Caco-2 (cell line): ENCODE results near the gene CALML3. TPM values are rescaled to one million over a fixed set of nuclear protein-coding genes. Genes with fewer than 3 reads are reported as not detected.

Experiments used
- BruUV-seq: library from RNA; stranded (reverse); fragments of 400-500 nt; replicated peaks from 2 replicates; lab custom pipeline; 2021; lab: Mats Ljungman, UMichigan
- CTCF ChIA-PET: fragments of 300-600 bp; sonication (Branson Sonifier 250); formaldehyde crosslinking; loops from one replicate; lab custom pipeline; 2022; ENCODE audit warnings: antibody characterized with exemption; lab: Charles Lee
- POLR2A ChIA-PET: fragments of 300-600 bp; sonication (Branson Sonifier 250); formaldehyde crosslinking; loops from one replicate; lab custom pipeline; 2022; ENCODE audit warnings: antibody characterized with exemption; lab: Charles Lee
- DNase-seq, 2 experiments: peaks; one replicate each; pipeline versions ENCODE4 v3.0.0 to v3.0.0-alpha.2; 2020 to 2022
- H3K27me3 ChIP-seq: replicated peaks from 2 replicates; pipeline ENCODE4 v1.6.0; 2011; ENCODE audit warnings: low read length; ENCODE audit not compliant: control insufficient read depth, insufficient read depth
- H3K36me3 ChIP-seq: 2 replicates; pipeline ENCODE4 v1.5.1; 2011; ENCODE audit warnings: low read length; ENCODE audit not compliant: control insufficient read depth, insufficient read depth
- H3K4me1 ChIP-seq: fragments of 250-450 bp; sonication (Bioruptor Pico); 2 replicates; pipeline ENCODE4 v1.5.1; 2020; ENCODE audit warnings: mild to moderate bottlenecking
- H3K4me3 ChIP-seq: 2 replicates; pipeline ENCODE4 v1.5.1; 2011; ENCODE audit warnings: low read depth, mild to moderate bottlenecking, control low read depth, low read length
- H3K9me3 ChIP-seq: fragments of 250-450 bp; sonication (Bioruptor Pico); 2 replicates; pipeline ENCODE4 v1.5.1; 2020; ENCODE audit warnings: mild to moderate bottlenecking, moderate library complexity
- H3K27ac Mint-ChIP-seq: one replicate; pipeline ENCODE4 v1.8.0; 2022; ENCODE audit warnings: mixed read lengths; ENCODE audit not compliant: unreplicated experiment
- H3K27me3 Mint-ChIP-seq: one replicate; pipeline ENCODE4 v1.8.0; 2022; ENCODE audit warnings: mixed read lengths; ENCODE audit not compliant: insufficient read depth, unreplicated experiment
- H3K36me3 Mint-ChIP-seq: one replicate; pipeline ENCODE4 v1.8.0; 2022; ENCODE audit warnings: mild to moderate bottlenecking, mixed read lengths; ENCODE audit not compliant: insufficient read depth, unreplicated experiment
- H3K4me1 Mint-ChIP-seq: one replicate; pipeline ENCODE4 v1.8.0; 2022; ENCODE audit warnings: low read depth, mixed read lengths; ENCODE audit not compliant: unreplicated experiment
- H3K4me3 Mint-ChIP-seq: one replicate; pipeline ENCODE4 v1.8.0; 2022; ENCODE audit warnings: mild to moderate bottlenecking, moderate library complexity, mixed read lengths; ENCODE audit not compliant: unreplicated experiment
- H3K9me3 Mint-ChIP-seq: one replicate; pipeline ENCODE4 v1.8.0; 2022; ENCODE audit warnings: mixed read lengths; ENCODE audit not compliant: unreplicated experiment
- CTCF ChIP-seq, 2 experiments: fragments of 200-600 bp in 1 of 2; IDR thresholded peaks; 1 replicate in 1 of 2; 2 replicates in 1 of 2; pipeline versions ENCODE4 v1.5.1 to v1.8.0; 2011 to 2022; ENCODE audit warnings: antibody characterized with exemption in 1 of 2, control low read depth in 1 of 2, inconsistent platforms in 1 of 2, low read depth in 1 of 2, low read length in 1 of 2, mild to moderate bottlenecking in 1 of 2, moderate library complexity in 1 of 2; ENCODE audit not compliant: insufficient read depth in 1 of 2, severe bottlenecking in 1 of 2, unreplicated experiment in 1 of 2
- intact Hi-C: fragments of 100-400 bp; cut with micrococcal nuclease; formaldehyde crosslinking; loops from one replicate; pipeline ENCODE4 v1.10.0; 2022; ENCODE audit not compliant: unreplicated experiment
- total RNA-seq: library from RNA; stranded (reverse); gene quantifications from 2 replicates; pipeline ENCODE4 v1.2.3, GENCODE V29; 2022

The CALML3 gene
- total RNA-seq, 1 experiment from 2014 or later = 0.18 TPM

- TF ChIP-seq CTCF (IDR thresholded peaks at IDR 0.05; ENCODE audit: insufficient read depth in 1 of 2, low read depth in 1 of 2, low read length in 1 of 2, severe bottlenecking in 1 of 2, unreplicated experiment in 1 of 2) = no peak
- H3K4me1 Mint-ChIP-seq = peaks cover 37% of the 10 kb centered on the region
- H3K36me3 Mint-ChIP-seq = no peaks in the 10 kb centered on the region
- peak in 1 of 2 experiments; percentile 34 for DNase-seq
- ChIA-PET POLR2A (no interaction called here), CTCF (no interaction called here)
- H3K4me3 ChIP-seq = no peak overlapping the region
- no peaks in the 10 kb centered on the region for H3K36me3 ChIP-seq
- H3K27ac Mint-ChIP-seq = peak overlapping the region; percentile 12
- H3K4me3 Mint-ChIP-seq = no peak overlapping the region
- no peaks in the 10 kb centered on the region for H3K27me3 Mint-ChIP-seq
- H3K9me3 Mint-ChIP-seq = no peaks in the 10 kb centered on the region
- no TSS peak for BruUV-seq
- H3K9me3 ChIP-seq = no peaks in the 10 kb centered on the region
- intact Hi-C loops = no loop called here
- H3K27me3 ChIP-seq = no peaks in the 10 kb centered on the region
- H3K4me1 ChIP-seq = peaks cover 29% of the 10 kb centered on the region
Observed at GRCh38 chr10:5563321-5563961, 38.7 kb downstream of the CALML3 start.

GRCh38 chr10:5563991-5564536 is 39.3 kb downstream of the CALML3 start:
- Mint-ChIP-seq H3K27me3 (no peaks in the 10 kb centered on the region), H3K36me3 (no peaks in the 10 kb centered on the region), H3K9me3 (no peaks in the 10 kb centered on the region), H3K4me1 (peaks cover 43% of the 10 kb centered on the region), H3K4me3 (no peak overlapping the region), H3K27ac (peak overlapping the region; percentile 12)
- H3K36me3 ChIP-seq = no peaks in the 10 kb centered on the region
- H3K4me3 ChIP-seq = no peak overlapping the region
- peaks cover 33% of the 10 kb centered on the region for H3K4me1 ChIP-seq
- no peaks in the 10 kb centered on the region for H3K27me3 ChIP-seq
- no TSS peak for BruUV-seq
- ChIA-PET POLR2A (no interaction called here), CTCF (no interaction called here)
- DNase-seq = peak in 1 of 2 experiments; percentile 31
- intact Hi-C loops = no loop called here
- no peak for TF ChIP-seq CTCF (IDR thresholded peaks at IDR 0.05; ENCODE audit: insufficient read depth in 1 of 2, low read depth in 1 of 2, low read length in 1 of 2, severe bottlenecking in 1 of 2, unreplicated experiment in 1 of 2)
- no peaks in the 10 kb centered on the region for H3K9me3 ChIP-seq

DNA sequence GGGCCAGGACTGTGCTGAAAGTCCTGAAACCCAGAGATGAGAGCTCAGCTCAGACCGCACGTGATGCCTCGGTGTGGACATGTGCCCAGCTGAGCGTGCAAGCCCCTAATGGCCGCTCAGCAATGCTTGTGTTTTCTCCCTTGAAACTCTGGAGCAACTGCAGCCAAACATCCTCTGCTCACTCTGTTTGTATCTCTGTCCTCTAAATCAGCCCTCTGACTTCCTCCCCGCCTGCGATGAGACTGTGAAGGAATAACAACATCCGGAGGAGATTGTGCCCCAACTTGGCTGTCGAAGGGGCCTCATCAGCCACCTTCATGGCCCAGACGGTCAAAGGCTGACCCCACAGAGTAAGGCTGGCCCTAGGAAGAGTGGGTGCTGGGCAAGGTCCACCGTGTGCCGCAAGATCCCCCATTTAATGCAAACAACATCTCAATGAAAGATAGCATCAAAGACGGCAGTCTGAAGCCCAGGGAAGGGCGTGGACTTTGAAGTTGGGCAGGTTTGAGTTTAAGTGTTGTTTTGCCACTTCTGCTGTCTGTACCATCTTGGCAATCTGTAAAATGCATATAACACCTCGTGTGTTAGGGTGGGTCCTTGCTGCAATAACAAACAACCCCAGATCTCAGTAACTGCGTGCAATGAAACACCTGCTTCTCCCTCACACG is 39.9 kb downstream of the CALML3 start:
- POLR2A ChIA-PET = no interaction called here
- no peaks in the 10 kb centered on the region for H3K27me3 Mint-ChIP-seq

More for the DNA sequence above, 39.9 kb downstream of the CALML3 start:
- no peak for TF ChIP-seq CTCF (IDR thresholded peaks at IDR 0.05; ENCODE audit: insufficient read depth in 1 of 2, low read depth in 1 of 2, low read length in 1 of 2, severe bottlenecking in 1 of 2, unreplicated experiment in 1 of 2)
- DNase-seq = peak in 1 of 2 experiments; percentile 26
- peaks cover 37% of the 10 kb centered on the region for H3K4me1 ChIP-seq
- no peaks in the 10 kb centered on the region for H3K27me3 ChIP-seq
- no TSS peak for BruUV-seq
- Mint-ChIP-seq H3K9me3 (no peaks in the 10 kb centered on the region), H3K4me1 (peaks cover 49% of the 10 kb centered on the region), H3K4me3 (no peak overlapping the region), H3K27ac (peak overlapping the region; percentile 12), H3K36me3 (no peaks in the 10 kb centered on the region)
- H3K36me3 ChIP-seq = no peaks in the 10 kb centered on the region
- intact Hi-C loops = loop anchor here (5.0 kb wide), 1 partner anchor 62 kb away; no protein-coding TSS in a partner anchor
- CTCF ChIA-PET = no interaction called here
- no peaks in the 10 kb centered on the region for H3K9me3 ChIP-seq
- no peak overlapping the region for H3K4me3 ChIP-seq
